SW480 (cell line): Measurements from ENCODE around the gene TOM1.

ENCODE experiments used
- DNase-seq: peaks from one replicate; pipeline ENCODE4 v3.0.0-alpha.2; 2016; ENCODE audit warnings: low spot score

Gene TOM1

DNA sequence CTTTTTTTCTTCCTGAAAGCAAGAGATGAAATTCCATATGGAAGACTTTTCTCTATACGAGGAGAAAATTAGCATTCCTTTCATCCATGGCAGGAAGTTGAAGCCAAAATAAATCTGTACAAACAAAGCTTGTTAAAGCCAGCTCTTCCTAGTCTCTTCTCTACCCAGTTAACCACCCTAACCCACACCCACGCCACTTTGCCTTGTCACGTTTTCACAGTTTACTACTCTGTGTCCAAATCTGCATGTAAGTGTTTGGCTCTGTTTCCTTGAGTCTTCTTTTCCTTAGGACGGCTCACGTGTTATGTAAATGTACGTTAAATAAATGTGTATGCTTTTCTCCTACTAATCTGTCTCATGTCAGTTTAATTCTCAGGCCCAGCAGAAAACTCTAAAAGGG lies 74.1 kb downstream of the TOM1 start:
- no peak for DNase-seq

GRCh38 chr22:35375031-35375430 lies 75.3 kb downstream of the TOM1 start:
- no peak for DNase-seq

DNA sequence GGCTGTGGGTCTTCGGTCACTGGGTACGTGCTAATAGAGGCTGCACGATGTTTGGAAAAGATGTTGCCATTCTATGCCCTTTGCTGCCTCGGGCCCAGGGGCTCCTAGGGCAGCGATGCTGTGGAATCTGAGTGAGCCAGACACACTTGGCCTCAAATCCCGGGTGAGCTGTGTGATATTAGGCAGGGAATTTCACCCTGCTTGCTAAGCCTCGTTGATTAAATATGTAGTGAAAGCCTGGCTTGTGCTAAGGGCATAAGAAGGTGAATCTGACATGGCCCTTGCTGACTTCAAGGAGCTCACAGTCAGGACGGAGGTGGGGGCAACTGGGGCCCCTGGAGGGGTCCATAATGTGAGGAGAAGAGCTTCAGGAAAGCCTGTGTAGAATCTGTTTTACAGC lies 75.8 kb downstream of the TOM1 start:
- DNase-seq: no peak

- peak; percentile 74 for DNase-seq
Measured at GRCh38 chr22:35376728-35377472, 77.2 kb downstream of the TOM1 start.

GRCh38 chr22:35377735-35378134 lies 78.0 kb downstream of the TOM1 start:
- DNase-seq: no peak

- no peak for DNase-seq
Measured at GRCh38 chr22:35378621-35379020, 78.9 kb downstream of the TOM1 start.

DNA sequence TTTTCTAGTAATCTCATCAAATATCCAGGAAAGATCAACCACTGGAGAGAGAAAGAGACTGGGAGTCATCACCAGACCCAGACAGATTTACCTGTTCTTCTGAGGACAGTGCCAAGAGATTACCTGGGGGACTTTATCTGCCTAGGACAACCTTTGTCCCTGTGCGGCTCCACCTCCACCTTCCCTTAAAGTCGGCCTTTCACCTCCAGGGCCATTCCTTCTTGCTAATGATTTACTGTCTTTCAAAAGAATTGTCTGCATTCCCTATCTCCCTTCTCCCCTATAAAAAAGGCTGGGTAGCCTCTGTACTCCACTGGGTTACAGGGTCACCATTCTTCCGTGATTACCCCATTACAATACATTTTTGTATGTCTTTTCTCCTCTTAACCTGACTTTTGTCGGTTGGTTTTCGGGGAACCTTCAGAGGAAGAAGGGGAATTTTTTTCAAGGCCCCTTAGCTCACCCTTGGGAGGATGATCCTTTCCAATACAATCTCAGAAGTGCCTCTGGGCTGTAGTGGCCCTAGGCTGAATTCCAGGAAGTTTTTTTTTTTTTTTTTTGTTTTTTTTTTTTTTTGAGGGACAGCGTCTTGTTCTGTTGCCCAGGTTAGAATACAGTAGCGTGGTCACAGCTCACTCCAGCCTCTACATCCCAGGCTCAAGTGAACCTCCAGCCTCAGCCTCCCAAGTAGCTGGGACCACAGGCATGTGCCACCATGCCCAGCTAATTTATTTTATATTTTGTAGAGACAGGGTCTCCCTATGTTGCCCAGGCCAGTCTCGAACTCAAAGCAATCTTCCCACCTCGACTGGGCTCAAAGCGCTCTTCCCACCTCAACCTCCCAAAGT lies 79.7 kb downstream of the TOM1 start:
- DNase-seq: no peak

DNA sequence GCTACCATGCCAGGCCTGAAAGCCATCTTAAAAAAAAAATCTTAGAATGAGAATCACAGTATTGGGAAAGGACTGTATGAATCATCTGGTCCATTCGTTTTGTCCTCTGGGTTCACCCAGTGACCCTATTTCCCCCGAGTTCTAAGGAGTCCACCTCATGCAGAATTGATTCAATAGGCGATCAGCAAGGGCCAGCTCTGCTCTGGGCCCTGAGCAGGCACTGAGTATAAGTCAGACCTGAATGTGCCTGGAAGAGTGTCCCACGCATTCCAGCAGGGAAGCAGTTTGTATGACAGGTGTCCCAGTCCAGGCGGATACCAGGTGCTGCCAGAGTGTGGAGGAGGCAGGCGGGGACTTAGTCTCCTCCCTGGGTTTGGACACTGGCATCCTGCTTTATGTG lies 80.3 kb downstream of the TOM1 start:
- no peak for DNase-seq

GRCh38 chr22:35380537-35381423 lies 81.1 kb downstream of the TOM1 start, which contains the start of gene HMOX1:
Gene HMOX1, plus strand, starts transcription at chr22:35381096. Its CDS starts 78 bp downstream, at chr22:35381174.
- DNase-seq: peak; percentile 65

DNA sequence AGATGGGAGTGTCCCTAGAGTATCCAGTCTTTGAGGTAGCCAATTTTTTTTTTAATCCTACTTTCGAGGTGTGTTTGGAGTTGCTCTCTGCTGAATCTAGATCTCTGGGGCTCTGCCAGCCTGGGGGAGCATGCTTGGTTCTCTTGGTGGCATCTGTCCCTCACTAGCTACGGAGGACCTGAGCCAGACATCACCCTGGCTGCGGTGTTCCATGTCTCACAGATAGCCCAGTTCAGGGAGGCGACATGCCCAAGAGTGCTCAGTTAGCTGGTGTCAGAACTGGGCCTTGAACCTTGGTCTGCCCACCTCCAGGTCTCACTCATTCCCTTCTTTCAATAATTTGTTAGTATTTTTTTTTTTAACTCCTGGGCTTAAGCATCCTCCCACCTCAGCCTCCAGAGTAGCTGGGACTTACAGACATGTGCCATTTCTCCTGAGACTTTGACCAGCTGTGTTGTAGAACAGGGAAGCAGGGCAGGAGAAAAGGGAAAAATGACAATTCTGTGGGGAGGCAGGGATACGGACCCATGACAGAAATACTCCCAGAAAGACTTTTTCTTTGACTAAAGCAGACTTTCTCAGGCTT lies 81.8 kb downstream of the TOM1 start:
- no peak for DNase-seq

DNA sequence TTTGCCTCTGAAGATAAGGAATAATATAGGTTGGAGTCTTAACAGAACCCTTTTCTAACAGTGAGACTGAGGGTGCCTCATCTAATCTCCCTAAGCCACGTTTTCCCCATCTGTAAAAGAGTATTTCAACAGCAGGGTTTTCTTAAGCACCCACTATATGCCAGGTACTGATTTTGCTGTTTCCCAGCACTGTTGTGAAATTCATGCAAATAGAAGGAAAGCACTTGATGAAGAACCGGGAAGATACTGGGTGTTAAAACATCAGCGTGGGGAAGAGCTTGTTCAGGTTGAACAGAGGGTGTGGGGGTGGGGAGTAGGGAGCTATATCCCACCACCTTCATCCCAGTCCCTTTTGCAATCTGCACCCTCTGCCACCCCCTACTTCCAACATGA lies 84.0 kb downstream of the TOM1 start:
- no peak for DNase-seq

- DNase-seq: no peak
Measured at GRCh38 chr22:35384527-35384926, 84.8 kb downstream of the TOM1 start.

DNA sequence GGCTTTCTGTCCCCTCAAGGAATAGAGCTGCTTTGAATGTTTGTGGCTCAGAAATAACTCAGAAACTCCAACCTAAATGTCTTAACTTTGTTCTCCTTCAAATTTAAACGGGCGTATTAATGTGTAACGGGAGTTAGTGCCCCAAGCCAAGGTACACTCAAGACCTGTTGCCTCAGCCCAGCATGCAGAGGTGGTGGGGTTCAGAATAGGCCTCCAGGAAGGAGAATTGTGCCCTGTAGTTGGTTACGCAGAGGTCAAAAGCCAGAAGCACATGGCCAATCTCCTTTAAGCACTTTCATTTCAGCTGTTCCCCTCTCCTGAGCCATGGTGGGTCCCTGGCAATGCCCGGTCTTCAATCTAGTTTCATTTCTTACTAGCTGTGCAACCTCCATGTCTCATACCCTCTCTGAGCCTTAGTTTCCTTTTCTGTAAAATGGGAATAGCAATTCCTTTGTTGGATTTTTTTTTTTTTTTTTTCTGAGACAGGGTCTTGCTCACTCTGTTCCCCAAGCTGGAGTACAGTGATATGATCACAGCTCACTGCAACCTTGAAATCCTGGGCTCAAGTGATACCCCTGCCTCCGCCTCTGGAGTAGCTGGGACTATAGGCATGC lies 85.4 kb downstream of the TOM1 start:
- no peak for DNase-seq

GRCh38 chr22:35386670-35387288 lies 87.1 kb downstream of the TOM1 start:
- DNase-seq: no peak

DNA sequence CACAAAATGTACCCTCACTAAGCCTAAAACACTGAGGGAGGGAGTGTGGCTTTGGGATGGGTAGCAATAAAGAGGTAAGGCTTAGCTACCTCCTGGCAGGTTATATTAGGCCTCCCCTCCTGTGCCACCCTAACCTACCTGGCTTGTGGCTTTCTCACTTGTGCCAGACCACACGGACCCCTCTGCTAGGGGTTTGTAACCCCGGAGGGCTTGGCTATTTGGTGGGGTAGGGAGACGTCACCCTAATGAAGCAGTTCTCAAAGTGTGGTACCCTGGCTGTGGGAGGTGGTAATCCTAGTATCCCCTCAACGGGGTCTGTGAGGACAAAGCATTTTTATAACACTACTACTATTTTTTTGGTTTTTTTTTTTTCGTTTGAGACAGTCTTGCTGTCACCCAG lies 91.2 kb downstream of the TOM1 start:
- DNase-seq: no peak

GRCh38 chr22:35392357-35392756 lies 92.7 kb downstream of the TOM1 start:
- no peak for DNase-seq

- DNase-seq: no peak
Measured at GRCh38 chr22:35393116-35394010, 93.7 kb downstream of the TOM1 start.

DNA sequence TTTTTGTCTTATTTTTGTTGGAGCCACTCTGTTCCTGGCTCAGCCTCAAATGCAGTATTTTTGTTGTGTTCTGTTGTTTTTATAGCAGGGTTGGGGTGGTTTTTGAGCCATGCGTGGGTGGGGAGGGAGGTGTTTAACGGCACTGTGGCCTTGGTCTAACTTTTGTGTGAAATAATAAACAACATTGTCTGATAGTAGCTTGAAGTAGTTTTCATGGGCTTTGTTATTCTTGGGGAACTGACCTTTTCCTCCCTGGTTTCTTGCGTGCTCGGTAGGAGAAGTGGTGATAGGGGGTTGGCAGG lies 94.3 kb downstream of the TOM1 start:
- DNase-seq: no peak

- DNase-seq: no peak
Measured at GRCh38 chr22:35394810-35395563, 95.3 kb downstream of the TOM1 start.
